Ascending aorta (tissue), 2 donors: ENCODE results near the gene ADAM29. TPM values are rescaled to one million over a fixed set of nuclear protein-coding genes. Genes with fewer than 3 reads are reported as not detected.
"Not testable (repeated sequence)": the region's sequence is repeated elsewhere in the genome, so short reads cannot be mapped to it uniquely, and the experiment has no call there.

Experiments used
- DNase-seq, 2 donors: peaks; one replicate each; pipeline ENCODE4 v3.0.0-alpha.2; 2019; ENCODE audit warnings: low spot score in 2 of 2
- H3K27ac ChIP-seq, 2 donors: fragments of 200-600 bp; sonication (generic); one replicate each; pipeline ENCODE4 v1.5.1; 2016 to 2017; ENCODE audit warnings: mild to moderate bottlenecking in 1 of 2
- H3K27me3 ChIP-seq: fragments of 200-600 bp; sonication (generic); one replicate; pipeline ENCODE4 v1.5.1; 2017
- H3K36me3 ChIP-seq, 2 donors: fragments of 200-600 bp; sonication (generic); one replicate each; pipeline ENCODE4 v1.5.1; 2016
- H3K4me1 ChIP-seq, 2 donors: fragments of 200-600 bp; sonication (generic); one replicate each; pipeline ENCODE4 v1.5.1; 2016 to 2017; ENCODE audit warnings: mild to moderate bottlenecking in 1 of 2
- H3K4me3 ChIP-seq, 2 donors: fragments of 200-600 bp; sonication (generic); one replicate each; pipeline ENCODE4 v1.5.1; 2016 to 2017; ENCODE audit warnings: mild to moderate bottlenecking in 1 of 2
- H3K9me3 ChIP-seq, 2 donors: fragments of 200-600 bp; sonication (generic); one replicate each; pipeline ENCODE4 v1.5.1; 2016
- intact Hi-C: fragments of 100-400 bp; cut with DNase I; formaldehyde crosslinking; loops from one replicate; pipeline ENCODE4 v1.15.1; 2023
- total RNA-seq: library from RNA; depleted of rRNA; stranded (reverse); fragments of >200 nt; gene quantifications from one replicate; pipeline ENCODE4 v1.1.0, GENCODE V29; 2016
- TF ChIP-seq, protein P1 (sequence below), 3 experiments: fragments of 200-600 bp in 2 of 3; fragments of 450-650 bp in 1 of 3; sonication (generic) in 2 of 3; IDR thresholded peaks; one replicate each; pipeline ENCODE4 v1.5.1; 2016 to 2019; ENCODE audit warnings: antibody characterized with exemption in 3 of 3, mild to moderate bottlenecking in 1 of 3, moderate library complexity in 1 of 3

The ADAM29 gene
- total RNA-seq, 1 donor from 2014 or later = not detected

DNA sequence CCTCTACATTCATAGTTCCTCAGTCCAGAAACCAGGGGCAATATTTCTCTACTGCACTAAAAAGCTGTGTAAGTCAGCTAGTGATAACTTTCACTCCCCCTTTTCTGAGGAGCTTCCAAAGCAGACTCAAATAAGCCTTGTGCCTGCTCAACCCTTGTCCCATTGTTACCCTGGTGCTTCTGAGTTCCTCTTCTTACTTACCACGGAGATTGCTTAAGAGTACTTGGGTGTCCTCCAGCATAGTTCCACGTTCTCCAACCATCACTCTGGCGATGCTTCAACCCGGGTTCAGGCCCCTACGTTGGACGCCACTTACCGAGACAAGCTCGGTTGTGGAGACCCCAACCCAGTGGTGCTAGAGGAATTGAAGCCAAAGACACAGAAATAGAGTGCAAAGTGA is 71.6 kb downstream of the ADAM29 start:
- no peak for DNase-seq
- TF ChIP-seq, protein P1, sequence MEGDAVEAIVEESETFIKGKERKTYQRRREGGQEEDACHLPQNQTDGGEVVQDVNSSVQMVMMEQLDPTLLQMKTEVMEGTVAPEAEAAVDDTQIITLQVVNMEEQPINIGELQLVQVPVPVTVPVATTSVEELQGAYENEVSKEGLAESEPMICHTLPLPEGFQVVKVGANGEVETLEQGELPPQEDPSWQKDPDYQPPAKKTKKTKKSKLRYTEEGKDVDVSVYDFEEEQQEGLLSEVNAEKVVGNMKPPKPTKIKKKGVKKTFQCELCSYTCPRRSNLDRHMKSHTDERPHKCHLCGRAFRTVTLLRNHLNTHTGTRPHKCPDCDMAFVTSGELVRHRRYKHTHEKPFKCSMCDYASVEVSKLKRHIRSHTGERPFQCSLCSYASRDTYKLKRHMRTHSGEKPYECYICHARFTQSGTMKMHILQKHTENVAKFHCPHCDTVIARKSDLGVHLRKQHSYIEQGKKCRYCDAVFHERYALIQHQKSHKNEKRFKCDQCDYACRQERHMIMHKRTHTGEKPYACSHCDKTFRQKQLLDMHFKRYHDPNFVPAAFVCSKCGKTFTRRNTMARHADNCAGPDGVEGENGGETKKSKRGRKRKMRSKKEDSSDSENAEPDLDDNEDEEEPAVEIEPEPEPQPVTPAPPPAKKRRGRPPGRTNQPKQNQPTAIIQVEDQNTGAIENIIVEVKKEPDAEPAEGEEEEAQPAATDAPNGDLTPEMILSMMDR (IDR thresholded peaks at IDR 0.05) = no peak
- Histone ChIP-seq H3K27me3 (no peaks in the 10 kb centered on the region), H3K9me3 (peaks cover 0 to 5% of the 10 kb centered on the region in 2 donors), H3K27ac (no peak overlapping the region), H3K4me3 (no peak overlapping the region), H3K36me3 (no peaks in the 10 kb centered on the region), H3K4me1 (no peaks in the 10 kb centered on the region)
- intact Hi-C loops = no loop called here

DNA sequence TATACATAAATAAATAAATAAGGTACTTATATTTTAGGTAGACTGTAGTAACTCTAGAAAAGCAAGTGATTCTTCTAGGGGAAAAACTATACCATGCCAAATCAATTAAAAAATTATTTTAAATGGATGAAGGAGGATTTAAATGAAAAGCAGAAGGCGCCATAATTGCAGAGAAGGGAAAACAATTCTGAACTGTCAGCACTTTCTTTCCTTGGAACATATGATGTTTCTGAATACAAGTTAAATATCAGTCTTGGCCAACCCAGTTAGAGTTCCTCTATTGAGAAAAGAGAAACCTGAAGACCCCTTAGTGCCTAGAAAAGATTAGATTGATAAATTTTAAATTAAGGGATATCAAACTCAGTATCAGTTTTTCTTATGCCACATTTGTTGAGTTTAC is 75.8 kb downstream of the ADAM29 start:
- Histone ChIP-seq H3K4me3 (no peak overlapping the region), H3K27me3 (no peaks in the 10 kb centered on the region), H3K9me3 (no peaks in the 10 kb centered on the region), H3K4me1 (no peaks in the 10 kb centered on the region), H3K36me3 (no peaks in the 10 kb centered on the region), H3K27ac (no peak overlapping the region)
- TF ChIP-seq, protein P1 (IDR thresholded peaks at IDR 0.05) = no peak
- intact Hi-C loops = no loop called here
- DNase-seq = no peak

DNA sequence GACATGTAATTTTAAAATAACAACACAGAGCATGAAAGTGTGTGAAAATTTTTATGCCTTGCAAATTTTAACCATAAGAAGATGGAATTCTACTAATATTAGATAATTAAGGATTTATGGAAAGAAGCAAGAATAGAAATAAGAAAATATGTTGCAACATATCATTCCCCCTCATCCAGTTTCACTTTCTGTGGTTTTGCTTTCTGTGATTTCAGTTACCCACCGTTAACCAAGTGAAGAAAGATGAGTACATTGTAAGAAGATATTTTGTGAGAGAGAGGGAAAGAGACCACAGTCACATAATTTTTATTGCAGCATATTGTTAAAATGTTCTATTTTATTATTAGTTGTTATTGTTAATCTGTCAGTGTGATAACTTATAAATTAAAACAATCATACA is 77.9 kb downstream of the ADAM29 start:
- TF ChIP-seq, protein P1 (IDR thresholded peaks at IDR 0.05) = no peak
- Histone ChIP-seq H3K9me3 (no peaks in the 10 kb centered on the region), H3K27me3 (no peaks in the 10 kb centered on the region), H3K36me3 (no peaks in the 10 kb centered on the region), H3K27ac (no peak overlapping the region), H3K4me3 (no peak overlapping the region), H3K4me1 (no peaks in the 10 kb centered on the region)
- no peak for DNase-seq
- intact Hi-C loops = no loop called here

DNA sequence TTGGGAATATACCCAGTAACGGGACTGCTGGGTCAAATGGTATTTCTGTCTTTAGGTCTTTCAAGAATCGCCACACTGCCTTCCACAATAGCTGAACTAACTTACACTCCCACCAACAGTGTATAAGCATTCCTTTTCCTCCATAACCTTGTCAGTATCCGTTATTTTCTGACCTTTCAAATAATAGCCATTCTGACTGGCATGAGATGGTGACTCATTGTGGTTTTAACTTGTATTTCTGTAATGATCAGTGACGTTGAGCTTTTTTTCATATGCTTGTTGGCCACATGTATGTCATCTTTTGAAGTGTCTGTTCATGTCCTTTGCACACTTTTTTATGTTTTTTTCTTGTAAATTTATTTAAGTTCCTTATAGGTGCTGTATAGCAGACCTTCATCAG is 81.2 kb downstream of the ADAM29 start:
- H3K4me3 ChIP-seq = no peak overlapping the region
- no peaks in the 10 kb centered on the region for H3K9me3 ChIP-seq
- no peaks in the 10 kb centered on the region for H3K36me3 ChIP-seq
- no peak overlapping the region for H3K27ac ChIP-seq
- intact Hi-C loops = no loop called here
- no peaks in the 10 kb centered on the region for H3K27me3 ChIP-seq
- no peaks in the 10 kb centered on the region for H3K4me1 ChIP-seq
- TF ChIP-seq, protein P1 (IDR thresholded peaks at IDR 0.05) = no peak
- DNase-seq = no peak

DNA sequence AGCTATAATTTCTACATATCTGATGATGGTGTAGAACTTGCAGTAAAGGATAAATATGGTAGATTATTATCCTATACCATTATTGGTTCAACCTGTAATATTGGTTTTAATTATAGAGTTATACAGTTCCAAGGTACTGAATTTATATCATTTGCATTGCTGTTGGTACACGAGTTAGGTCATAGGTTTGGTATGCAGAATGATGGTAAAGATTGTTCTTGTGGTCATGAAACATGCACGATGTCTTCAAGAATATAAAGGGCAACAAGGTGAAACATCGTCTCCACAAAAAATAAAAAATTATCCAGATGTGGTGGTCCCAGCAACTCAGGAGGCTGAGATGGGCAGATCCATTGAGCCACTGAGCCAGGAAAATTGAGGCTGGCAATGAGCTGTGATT is 99.6 kb downstream of the ADAM29 start:
- intact Hi-C loops = no loop called here
- no peaks in the 10 kb centered on the region for H3K27me3 ChIP-seq
- H3K4me3 ChIP-seq = no peak overlapping the region
- H3K4me1 ChIP-seq = no peaks in the 10 kb centered on the region
- H3K36me3 ChIP-seq = no peaks in the 10 kb centered on the region
- H3K27ac ChIP-seq = no peak overlapping the region
- TF ChIP-seq, protein P1 (IDR thresholded peaks at IDR 0.05) = no peak
- DNase-seq = no peak
- no peaks in the 10 kb centered on the region for H3K9me3 ChIP-seq

DNA sequence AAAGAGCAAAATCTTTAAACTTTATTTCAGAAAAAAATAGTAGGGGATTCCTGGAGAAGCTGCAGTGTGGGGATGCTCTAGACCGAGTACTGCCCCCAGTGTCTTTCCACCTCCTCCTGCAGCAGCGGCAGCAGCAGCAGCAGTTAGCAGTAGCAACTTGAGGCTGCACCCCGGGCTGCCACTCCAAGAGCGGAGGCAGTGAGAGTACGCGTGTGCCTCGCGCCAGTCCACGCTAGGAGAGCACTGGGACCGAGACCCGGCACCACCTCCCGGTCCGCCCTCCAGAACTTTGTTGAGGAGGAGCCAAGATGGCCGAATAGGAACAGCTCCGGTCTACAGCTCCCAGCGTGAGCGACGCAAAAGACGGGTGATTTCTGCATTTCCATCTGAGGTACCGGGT is 101.3 kb downstream of the ADAM29 start:
- intact Hi-C loops, H3K4me1 ChIP-seq, H3K36me3 ChIP-seq, H3K27ac ChIP-seq, H3K9me3 ChIP-seq, H3K27me3 ChIP-seq, DNase-seq, H3K4me3 ChIP-seq: not testable (repeated sequence)

Other genes with a start within 250 kb of the ADAM29 start
- gene GLRA3, start 89.1 kb upstream of the ADAM29 start, total RNA-seq = not detected